WTC11 (cell line): Measurements from ENCODE around the gene TANGO2.

Experiments
- FOXJ3 ChIP-seq: sonication (generic); formaldehyde crosslinking; IDR thresholded peaks from 2 replicates; pipeline ENCODE4 v1.9.0; 2021; ENCODE audit warnings: missing genetic modification reagents, mild to moderate bottlenecking, borderline replicate concordance
- NFYB ChIP-seq: sonication (generic); formaldehyde crosslinking; conservative IDR thresholded peaks from 2 replicates; pipeline ENCODE4 v1.8.0; 2022; ENCODE audit warnings: low read depth, missing genetic modification reagents
- TF ChIP-seq, protein P1 (sequence below): sonication (generic); formaldehyde crosslinking; IDR thresholded peaks from 2 replicates; pipeline ENCODE4 v1.8.1; 2022; ENCODE audit warnings: mild to moderate bottlenecking, moderate library complexity, missing genetic modification reagents
- TF ChIP-seq, protein P2 (sequence below): fragments of 200-600 bp; IDR thresholded peaks from 2 replicates; pipeline ENCODE4 v1.8.0; 2022; ENCODE audit warnings: antibody characterized with exemption

DNA sequence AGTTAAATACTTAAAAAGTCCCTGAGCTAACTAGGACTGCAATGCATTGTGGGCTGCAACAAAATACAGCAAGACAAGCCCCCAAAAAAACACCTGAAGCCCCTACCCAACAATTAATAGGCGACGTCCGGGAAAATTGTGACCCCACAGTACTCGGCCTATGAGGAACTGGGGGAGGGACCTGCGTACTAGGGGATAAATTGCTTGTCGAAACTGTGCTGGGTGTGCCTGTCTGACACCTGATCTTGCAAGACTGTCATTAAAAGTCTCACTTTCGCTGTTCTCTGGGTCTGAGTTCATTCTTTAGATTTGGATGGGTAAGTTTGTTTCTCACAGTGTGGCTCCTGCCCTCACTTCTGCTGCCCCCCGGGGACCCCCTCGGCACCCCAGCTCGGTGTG lies 15.2 kb downstream of the TANGO2 start:
- TF ChIP-seq NFYB (CRISPR knock-in tag), result no peak
- TF ChIP-seq, protein P1, sequence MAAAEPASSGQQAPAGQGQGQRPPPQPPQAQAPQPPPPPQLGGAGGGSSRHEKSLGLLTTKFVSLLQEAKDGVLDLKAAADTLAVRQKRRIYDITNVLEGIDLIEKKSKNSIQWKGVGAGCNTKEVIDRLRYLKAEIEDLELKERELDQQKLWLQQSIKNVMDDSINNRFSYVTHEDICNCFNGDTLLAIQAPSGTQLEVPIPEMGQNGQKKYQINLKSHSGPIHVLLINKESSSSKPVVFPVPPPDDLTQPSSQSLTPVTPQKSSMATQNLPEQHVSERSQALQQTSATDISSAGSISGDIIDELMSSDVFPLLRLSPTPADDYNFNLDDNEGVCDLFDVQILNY (CRISPR knock-in tag), result no peak
- TF ChIP-seq, protein P2, sequence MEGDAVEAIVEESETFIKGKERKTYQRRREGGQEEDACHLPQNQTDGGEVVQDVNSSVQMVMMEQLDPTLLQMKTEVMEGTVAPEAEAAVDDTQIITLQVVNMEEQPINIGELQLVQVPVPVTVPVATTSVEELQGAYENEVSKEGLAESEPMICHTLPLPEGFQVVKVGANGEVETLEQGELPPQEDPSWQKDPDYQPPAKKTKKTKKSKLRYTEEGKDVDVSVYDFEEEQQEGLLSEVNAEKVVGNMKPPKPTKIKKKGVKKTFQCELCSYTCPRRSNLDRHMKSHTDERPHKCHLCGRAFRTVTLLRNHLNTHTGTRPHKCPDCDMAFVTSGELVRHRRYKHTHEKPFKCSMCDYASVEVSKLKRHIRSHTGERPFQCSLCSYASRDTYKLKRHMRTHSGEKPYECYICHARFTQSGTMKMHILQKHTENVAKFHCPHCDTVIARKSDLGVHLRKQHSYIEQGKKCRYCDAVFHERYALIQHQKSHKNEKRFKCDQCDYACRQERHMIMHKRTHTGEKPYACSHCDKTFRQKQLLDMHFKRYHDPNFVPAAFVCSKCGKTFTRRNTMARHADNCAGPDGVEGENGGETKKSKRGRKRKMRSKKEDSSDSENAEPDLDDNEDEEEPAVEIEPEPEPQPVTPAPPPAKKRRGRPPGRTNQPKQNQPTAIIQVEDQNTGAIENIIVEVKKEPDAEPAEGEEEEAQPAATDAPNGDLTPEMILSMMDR, result no peak
- TF ChIP-seq FOXJ3, result no peak
